B cell (primary cell): Measurements from ENCODE around the gene ATAD2B. TPM values are rescaled to one million over a fixed set of nuclear protein-coding genes. Genes with fewer than 3 reads are reported as not detected.

Source experiments
- ATAC-seq: fragments of 200-7000 bp; cut with Tn5 transposase; one replicate; pipeline ENCODE4 v1.10.0; 2021; ENCODE audit warnings: low read depth, mild to moderate bottlenecking, moderate number of reproducible peaks, moderate library complexity
- CTCF ChIA-PET: fragments of 350-600 bp; sonication (Branson Sonifier 250); formaldehyde crosslinking; loops from one replicate; lab custom pipeline; 2021; ENCODE audit warnings: antibody characterized with exemption, inconsistent platforms; lab: Charles Lee
- POLR2A ChIA-PET: fragments of 350-600 bp; sonication (Branson Sonifier 250); formaldehyde crosslinking; loops from one replicate; lab custom pipeline; 2021; ENCODE audit warnings: antibody characterized with exemption; lab: Charles Lee
- DNase-seq: peaks from one replicate; pipeline ENCODE4 v3.0.0; 2013
- H2AFZ ChIP-seq: 2 replicates; pipeline ENCODE4 v1.6.1; 2012; ENCODE audit warnings: mild to moderate bottlenecking, low read depth, low read length; ENCODE audit not compliant: insufficient read depth, poor library complexity, severe bottlenecking
- H3K27ac ChIP-seq, 2 donors: 1 replicate in 1 of 2; 2 replicates in 1 of 2; pipeline ENCODE4 v1.5.1; 2012 to 2013; ENCODE audit warnings: low read length in 2 of 2, mild to moderate bottlenecking in 2 of 2, moderate library complexity in 1 of 2
- H3K27me3 ChIP-seq, 4 experiments: fragments of 200-600 bp in 1 of 4; sonication (generic) in 1 of 4; replicated peaks in 1 of 4; 1 replicate in 2 of 4; 2 replicates in 2 of 4; pipeline versions ENCODE4 v1.6.1 to v1.7.0; 2013 to 2016; ENCODE audit warnings: low read length in 3 of 4, mild to moderate bottlenecking in 2 of 4, mixed read lengths in 1 of 4, moderate library complexity in 1 of 4; ENCODE audit not compliant: insufficient read depth in 4 of 4, control insufficient read depth in 3 of 4; ENCODE audit errors: control extremely low read depth in 1 of 4
- H3K36me3 ChIP-seq, 2 experiments: replicated peaks in 1 of 2; 1 replicate in 1 of 2; 2 replicates in 1 of 2; pipeline versions ENCODE4 v1.6.1 to v1.7.1; 2013; ENCODE audit warnings: low read length in 1 of 2; ENCODE audit not compliant: insufficient read depth in 2 of 2, control insufficient read depth in 1 of 2; ENCODE audit errors: control extremely low read depth in 1 of 2, extremely low read depth in 1 of 2
- H3K4me1 ChIP-seq, 2 donors: fragments of 200-600 bp in 1 of 2; sonication (generic) in 1 of 2; 1 replicate in 1 of 2; 2 replicates in 1 of 2; pipeline versions ENCODE4 v1.5.1 to v1.6.1; 2013 to 2017; ENCODE audit warnings: low read length in 2 of 2; ENCODE audit not compliant: control insufficient read depth in 2 of 2, insufficient read depth in 2 of 2
- H3K4me2 ChIP-seq: replicated peaks from 2 replicates; pipeline ENCODE3; 2012; ENCODE audit warnings: mild to moderate bottlenecking, low read depth, low read length; ENCODE audit not compliant: poor library complexity, severe bottlenecking
- H3K4me3 ChIP-seq, 5 experiments: fragments of 200-600 bp in 1 of 5; sonication (generic) in 1 of 5; 1 replicate in 3 of 5; 2 replicates in 2 of 5; pipeline versions ENCODE4 v1.5.1 to v1.7.0; 2011 to 2016; ENCODE audit warnings: low read length in 4 of 5, mild to moderate bottlenecking in 4 of 5, low read depth in 2 of 5, control low read depth in 1 of 5, moderate library complexity in 1 of 5; ENCODE audit not compliant: insufficient read depth in 1 of 5; ENCODE audit errors: control extremely low read depth in 1 of 5, extremely low read depth in 1 of 5
- H3K79me2 ChIP-seq: fragments of 200-600 bp; sonication (generic); one replicate; pipeline ENCODE4 v1.6.0; 2016; ENCODE audit warnings: low read length; ENCODE audit not compliant: control insufficient read depth, insufficient read depth
- H3K9ac ChIP-seq: fragments of 200-600 bp; sonication (generic); 2 replicates; pipeline ENCODE4 v1.6.1; 2017; ENCODE audit warnings: mild to moderate bottlenecking, low read length, moderate library complexity
- H3K9me3 ChIP-seq, 3 donors: one replicate each; pipeline versions ENCODE4 v1.6.1 to v1.7.1; 2013; ENCODE audit warnings: low read length in 2 of 3; ENCODE audit not compliant: control insufficient read depth in 2 of 3, insufficient read depth in 1 of 3; ENCODE audit errors: control extremely low read depth in 1 of 3
- H4K20me1 ChIP-seq: 2 replicates; pipeline ENCODE4 v1.6.0; 2012; ENCODE audit warnings: mild to moderate bottlenecking, low read length; ENCODE audit not compliant: insufficient read depth, control insufficient read depth, poor library complexity, severe bottlenecking
- H3K27ac Mint-ChIP-seq: one replicate; pipeline ENCODE4 v1.8.0; 2021; ENCODE audit warnings: mixed read lengths
- H3K27me3 Mint-ChIP-seq: one replicate; pipeline ENCODE4 v1.8.0; 2021; ENCODE audit warnings: mixed read lengths
- H3K4me1 Mint-ChIP-seq: one replicate; pipeline ENCODE4 v1.8.0; 2021; ENCODE audit warnings: mixed read lengths
- H3K4me3 Mint-ChIP-seq: one replicate; pipeline ENCODE4 v1.8.0; 2021; ENCODE audit warnings: mixed read lengths
- H3K9me3 Mint-ChIP-seq: one replicate; pipeline ENCODE4 v1.8.0; 2022; ENCODE audit warnings: mixed read lengths; ENCODE audit not compliant: insufficient read depth
- EZH2 ChIP-seq: IDR thresholded peaks from 2 replicates; pipeline ENCODE4 v1.6.1; 2012; ENCODE audit warnings: borderline replicate concordance, low read depth, mild to moderate bottlenecking, moderate library complexity, low read length; ENCODE audit not compliant: insufficient read depth, poor library complexity, severe bottlenecking
- WGBS: methylation state at CpG from one replicate; pipeline ENCODE4 v1.1.5; 2013; ENCODE audit warnings: missing lambda C conversion rate; ENCODE audit not compliant: insufficient coverage; 5-methylcytosine and 5-hydroxymethylcytosine counted together
- intact Hi-C: fragments of 100-400 bp; cut with micrococcal nuclease; formaldehyde crosslinking; loops from one replicate; pipeline ENCODE4 v1.10.0; 2022
- polyA plus RNA-seq: library from polyadenylated mRNA; depleted of rRNA; stranded (reverse); fragments of >200 nt; gene quantifications from 2 replicates; pipeline ENCODE4 v1.2.3, GENCODE V29; 2012
- total RNA-seq, 2 donors: library from RNA; stranded (reverse); fragments of 120-200 nt in 1 of 2; gene quantifications; 1 replicate in 1 of 2; 2 replicates in 1 of 2; pipeline versions ENCODE4 v1.2.3 to v1.2.4, GENCODE V29; 2013 to 2022
- TF ChIP-seq, protein P1 (sequence below): fragments of 200-600 bp; IDR thresholded peaks from one replicate; pipeline ENCODE4 v1.8.0; 2022; ENCODE audit warnings: antibody characterized with exemption, mild to moderate bottlenecking

Gene ATAD2B
- total and polyA plus RNA-seq, 2 donors (not counting 1 experiment from before 2014, with no cell fraction given) = 5.1 to 90.8 TPM

- DNase-seq (no peak), ATAC-seq (no peak)
- no peak overlapping the region for H2AFZ ChIP-seq
- H4K20me1 ChIP-seq = no peaks in the 10 kb centered on the region
- ChIA-PET CTCF (no interaction called here), POLR2A (no interaction called here)
- H3K36me3 ChIP-seq = peaks cover 3 to 7% of the 10 kb centered on the region in 2 experiments
- no peaks in the 10 kb centered on the region for H3K27me3 ChIP-seq
- no peak overlapping the region for H3K27ac ChIP-seq
- H3K4me2 ChIP-seq = no peak overlapping the region
- no peaks in the 10 kb centered on the region for H3K79me2 ChIP-seq
- intact Hi-C loops = no loop called here
- no peak for TF ChIP-seq EZH2
- TF ChIP-seq, protein P1, sequence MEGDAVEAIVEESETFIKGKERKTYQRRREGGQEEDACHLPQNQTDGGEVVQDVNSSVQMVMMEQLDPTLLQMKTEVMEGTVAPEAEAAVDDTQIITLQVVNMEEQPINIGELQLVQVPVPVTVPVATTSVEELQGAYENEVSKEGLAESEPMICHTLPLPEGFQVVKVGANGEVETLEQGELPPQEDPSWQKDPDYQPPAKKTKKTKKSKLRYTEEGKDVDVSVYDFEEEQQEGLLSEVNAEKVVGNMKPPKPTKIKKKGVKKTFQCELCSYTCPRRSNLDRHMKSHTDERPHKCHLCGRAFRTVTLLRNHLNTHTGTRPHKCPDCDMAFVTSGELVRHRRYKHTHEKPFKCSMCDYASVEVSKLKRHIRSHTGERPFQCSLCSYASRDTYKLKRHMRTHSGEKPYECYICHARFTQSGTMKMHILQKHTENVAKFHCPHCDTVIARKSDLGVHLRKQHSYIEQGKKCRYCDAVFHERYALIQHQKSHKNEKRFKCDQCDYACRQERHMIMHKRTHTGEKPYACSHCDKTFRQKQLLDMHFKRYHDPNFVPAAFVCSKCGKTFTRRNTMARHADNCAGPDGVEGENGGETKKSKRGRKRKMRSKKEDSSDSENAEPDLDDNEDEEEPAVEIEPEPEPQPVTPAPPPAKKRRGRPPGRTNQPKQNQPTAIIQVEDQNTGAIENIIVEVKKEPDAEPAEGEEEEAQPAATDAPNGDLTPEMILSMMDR = no peak
- H3K4me3 ChIP-seq = no peak overlapping the region
- no peaks in the 10 kb centered on the region for H3K9me3 ChIP-seq
- 100% methylated on average over 1 of the region's 2 CpGs for WGBS
- Mint-ChIP-seq H3K27ac (no peak overlapping the region), H3K9me3 (no peaks in the 10 kb centered on the region), H3K4me3 (no peak overlapping the region), H3K4me1 (peaks cover 7% of the 10 kb centered on the region), H3K27me3 (no peaks in the 10 kb centered on the region)
- H3K9ac ChIP-seq = no peak overlapping the region
- H3K4me1 ChIP-seq = no peaks in the 10 kb centered on the region
These were observed 214.2 kb downstream of the ATAD2B start for GRCh38 chr2:23712756-23713151.

GRCh38 chr2:23711979-23712755 lies 214.8 kb downstream of the ATAD2B start:
- ChIA-PET CTCF (no interaction called here), POLR2A (no interaction called here)
- Histone ChIP-seq H3K9ac (no peak overlapping the region), H3K9me3 (no peaks in the 10 kb centered on the region), H4K20me1 (no peaks in the 10 kb centered on the region), H3K4me1 (no peaks in the 10 kb centered on the region), H3K4me2 (no peak overlapping the region), H2AFZ (no peak overlapping the region), H3K36me3 (peaks cover 3 to 7% of the 10 kb centered on the region in 2 experiments), H3K27ac (no peak overlapping the region), H3K4me3 (no peak overlapping the region), H3K79me2 (no peaks in the 10 kb centered on the region), H3K27me3 (no peaks in the 10 kb centered on the region)
- DNase-seq = peak; percentile 3
- no peak overlapping the region for H3K4me3 Mint-ChIP-seq
- 98% methylated on average over 5 of the region's 7 CpGs for WGBS
- H3K27ac Mint-ChIP-seq = no peak overlapping the region
- intact Hi-C loops = no loop called here
- TF ChIP-seq, protein P1 = no peak
- TF ChIP-seq EZH2 = no peak
- peaks cover 7% of the 10 kb centered on the region for H3K4me1 Mint-ChIP-seq
- ATAC-seq = no peak
- H3K27me3 Mint-ChIP-seq = no peaks in the 10 kb centered on the region
- no peaks in the 10 kb centered on the region for H3K9me3 Mint-ChIP-seq
